22Rv1 (cell line): ENCODE measurements around the gene FYN.

Source experiments
- ZFX ChIP-seq: fragments of 450-650 bp; IDR thresholded peaks from 2 replicates; pipeline ENCODE4 v1.6.1; 2017; ENCODE audit warnings: antibody characterized with exemption, borderline replicate concordance
- TF ChIP-seq, protein P1 (sequence below): fragments of 450-650 bp; IDR thresholded peaks from 2 replicates; pipeline ENCODE4 v1.5.1; 2017; ENCODE audit warnings: mild to moderate bottlenecking

- TF ChIP-seq, protein P1, sequence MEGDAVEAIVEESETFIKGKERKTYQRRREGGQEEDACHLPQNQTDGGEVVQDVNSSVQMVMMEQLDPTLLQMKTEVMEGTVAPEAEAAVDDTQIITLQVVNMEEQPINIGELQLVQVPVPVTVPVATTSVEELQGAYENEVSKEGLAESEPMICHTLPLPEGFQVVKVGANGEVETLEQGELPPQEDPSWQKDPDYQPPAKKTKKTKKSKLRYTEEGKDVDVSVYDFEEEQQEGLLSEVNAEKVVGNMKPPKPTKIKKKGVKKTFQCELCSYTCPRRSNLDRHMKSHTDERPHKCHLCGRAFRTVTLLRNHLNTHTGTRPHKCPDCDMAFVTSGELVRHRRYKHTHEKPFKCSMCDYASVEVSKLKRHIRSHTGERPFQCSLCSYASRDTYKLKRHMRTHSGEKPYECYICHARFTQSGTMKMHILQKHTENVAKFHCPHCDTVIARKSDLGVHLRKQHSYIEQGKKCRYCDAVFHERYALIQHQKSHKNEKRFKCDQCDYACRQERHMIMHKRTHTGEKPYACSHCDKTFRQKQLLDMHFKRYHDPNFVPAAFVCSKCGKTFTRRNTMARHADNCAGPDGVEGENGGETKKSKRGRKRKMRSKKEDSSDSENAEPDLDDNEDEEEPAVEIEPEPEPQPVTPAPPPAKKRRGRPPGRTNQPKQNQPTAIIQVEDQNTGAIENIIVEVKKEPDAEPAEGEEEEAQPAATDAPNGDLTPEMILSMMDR: no peak
- no peak for TF ChIP-seq ZFX
Measured at GRCh38 chr6:111761783-111762312, 111.4 kb downstream of the FYN start.
